Measurements from ENCODE around the gene CIB4.

The CIB4 gene

DNA sequence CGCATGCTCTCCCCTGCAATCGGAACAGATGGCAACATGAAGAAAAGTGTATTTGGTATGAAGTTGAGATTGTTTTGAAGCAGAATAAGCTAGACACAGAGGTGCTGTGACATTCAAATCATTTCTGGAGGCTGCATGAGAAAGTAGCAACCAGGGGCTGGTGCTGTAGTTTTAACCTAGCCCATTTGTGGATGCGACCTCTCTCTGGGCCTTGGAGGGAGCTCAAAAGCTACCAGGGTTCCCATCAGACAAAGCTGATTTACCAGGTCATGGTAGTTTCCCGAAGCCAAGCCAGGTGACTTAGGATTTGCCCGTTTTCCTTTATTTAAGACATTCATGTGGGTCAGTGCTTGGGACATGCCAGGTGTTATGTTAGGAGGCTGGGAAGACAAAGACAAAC is 77.5 kb downstream of the CIB4 start:
- TF ChIP-seq, protein P1, sequence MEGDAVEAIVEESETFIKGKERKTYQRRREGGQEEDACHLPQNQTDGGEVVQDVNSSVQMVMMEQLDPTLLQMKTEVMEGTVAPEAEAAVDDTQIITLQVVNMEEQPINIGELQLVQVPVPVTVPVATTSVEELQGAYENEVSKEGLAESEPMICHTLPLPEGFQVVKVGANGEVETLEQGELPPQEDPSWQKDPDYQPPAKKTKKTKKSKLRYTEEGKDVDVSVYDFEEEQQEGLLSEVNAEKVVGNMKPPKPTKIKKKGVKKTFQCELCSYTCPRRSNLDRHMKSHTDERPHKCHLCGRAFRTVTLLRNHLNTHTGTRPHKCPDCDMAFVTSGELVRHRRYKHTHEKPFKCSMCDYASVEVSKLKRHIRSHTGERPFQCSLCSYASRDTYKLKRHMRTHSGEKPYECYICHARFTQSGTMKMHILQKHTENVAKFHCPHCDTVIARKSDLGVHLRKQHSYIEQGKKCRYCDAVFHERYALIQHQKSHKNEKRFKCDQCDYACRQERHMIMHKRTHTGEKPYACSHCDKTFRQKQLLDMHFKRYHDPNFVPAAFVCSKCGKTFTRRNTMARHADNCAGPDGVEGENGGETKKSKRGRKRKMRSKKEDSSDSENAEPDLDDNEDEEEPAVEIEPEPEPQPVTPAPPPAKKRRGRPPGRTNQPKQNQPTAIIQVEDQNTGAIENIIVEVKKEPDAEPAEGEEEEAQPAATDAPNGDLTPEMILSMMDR (IDR thresholded peaks at IDR 0.05): no peak

DNA sequence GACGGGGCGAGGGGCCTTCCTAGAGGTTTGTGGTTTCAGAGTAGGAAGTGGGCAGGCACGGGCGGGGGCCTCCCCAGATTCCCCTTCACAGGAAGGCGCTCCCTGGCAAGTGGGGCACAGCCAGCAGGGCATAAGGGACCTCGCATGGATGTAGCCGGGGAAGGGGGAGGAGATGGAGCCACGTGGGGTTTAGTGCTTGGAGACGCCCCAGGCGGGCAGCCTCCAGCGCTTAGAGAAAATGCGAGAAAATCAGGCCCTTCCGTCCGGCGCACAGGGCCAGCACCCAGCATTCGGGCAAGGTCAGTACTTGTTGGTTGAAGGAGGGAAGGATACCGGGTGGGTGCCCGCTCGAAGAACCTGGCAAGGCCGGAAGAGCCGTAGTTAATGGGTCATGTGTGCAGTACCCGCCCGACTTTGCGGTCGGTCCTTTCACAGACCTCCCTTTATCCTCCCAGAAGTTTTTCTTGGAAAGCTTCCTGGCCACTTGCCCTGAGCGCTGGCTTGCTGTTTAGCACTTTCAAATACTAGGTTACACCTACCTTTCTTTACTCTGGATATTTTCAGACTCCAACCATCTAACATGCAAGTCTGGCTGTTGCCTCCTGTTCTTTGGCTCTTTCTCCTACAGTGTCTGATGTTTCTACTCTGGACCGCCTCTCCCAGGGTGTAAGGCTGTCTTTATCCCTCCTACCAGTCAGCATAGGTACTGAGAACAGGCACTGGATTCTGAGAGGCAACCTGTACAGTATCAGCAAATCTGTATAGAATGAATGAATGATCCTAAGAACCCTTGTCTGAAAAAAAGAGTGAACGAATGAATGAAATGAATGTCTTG is 78.1 kb downstream of the CIB4 start:
- TF ChIP-seq, protein P1 (IDR thresholded peaks at IDR 0.05): no peak

DNA sequence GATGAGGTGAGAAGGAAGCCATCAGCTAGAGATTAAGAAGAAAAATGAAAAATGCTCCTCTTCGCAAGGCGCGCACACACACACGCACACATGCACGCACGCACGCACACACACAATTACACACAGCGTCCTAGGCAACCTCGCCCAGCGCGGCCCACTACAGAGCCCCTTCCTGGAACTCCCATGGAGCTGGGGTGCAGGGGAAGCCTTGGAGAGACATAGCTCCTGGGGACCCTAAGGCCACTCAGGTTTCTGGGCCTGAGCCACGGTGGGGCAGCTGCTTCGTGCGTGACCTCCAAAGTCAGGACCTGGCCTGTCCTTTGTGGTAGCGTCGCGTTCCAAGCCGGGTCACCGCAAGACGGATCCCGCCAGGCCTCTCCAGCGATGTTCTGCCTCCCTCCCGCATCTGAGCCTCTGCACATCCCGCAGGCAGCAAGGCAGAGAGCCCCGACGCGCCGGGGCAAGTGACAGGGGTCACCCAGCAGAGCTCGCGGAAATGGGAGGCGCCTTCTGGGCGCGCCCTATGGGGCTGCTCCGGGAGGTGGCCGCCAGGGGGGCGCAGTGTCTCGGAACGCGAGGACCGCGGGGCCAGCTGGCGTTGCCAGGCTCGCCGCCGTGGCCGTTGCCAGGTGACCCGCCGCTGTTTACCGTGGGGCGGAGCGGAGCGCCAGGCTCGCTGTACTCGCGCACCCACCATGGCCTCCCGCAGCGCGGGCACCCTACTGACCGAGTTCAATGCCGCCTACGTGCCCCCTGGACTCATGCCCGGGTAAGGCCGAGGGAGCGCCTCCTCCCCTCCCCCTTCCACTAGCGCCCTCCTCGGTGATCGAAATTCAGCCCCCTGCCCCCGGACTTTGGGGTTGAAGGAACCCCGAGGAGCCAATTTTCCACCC is 79.0 kb downstream of the CIB4 start:
- TF ChIP-seq, protein P1 (IDR thresholded peaks at IDR 0.05): peak; percentile 23; the same call in 1 of the 2 replicates

DNA sequence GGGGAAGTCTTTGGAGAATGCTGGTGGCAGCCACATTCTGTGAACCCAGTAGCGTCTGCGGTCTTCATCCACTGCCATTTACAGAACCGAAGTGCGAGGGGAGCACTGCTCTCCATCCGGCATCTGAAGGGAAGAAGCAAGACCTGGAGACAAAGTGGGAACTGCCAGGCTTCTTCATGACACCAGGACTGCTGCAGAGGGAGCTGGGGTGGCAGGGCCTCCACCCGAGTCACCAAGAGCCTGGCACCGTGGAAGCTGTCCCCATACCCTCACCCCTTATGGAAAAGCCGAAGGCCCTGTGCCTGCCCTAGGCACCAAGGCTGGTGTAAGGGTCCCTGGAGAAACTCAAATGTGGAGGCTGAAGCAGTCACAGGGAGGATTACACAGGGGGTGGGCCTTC is 79.8 kb downstream of the CIB4 start:
- TF ChIP-seq, protein P1 (IDR thresholded peaks at IDR 0.05): no peak

DNA sequence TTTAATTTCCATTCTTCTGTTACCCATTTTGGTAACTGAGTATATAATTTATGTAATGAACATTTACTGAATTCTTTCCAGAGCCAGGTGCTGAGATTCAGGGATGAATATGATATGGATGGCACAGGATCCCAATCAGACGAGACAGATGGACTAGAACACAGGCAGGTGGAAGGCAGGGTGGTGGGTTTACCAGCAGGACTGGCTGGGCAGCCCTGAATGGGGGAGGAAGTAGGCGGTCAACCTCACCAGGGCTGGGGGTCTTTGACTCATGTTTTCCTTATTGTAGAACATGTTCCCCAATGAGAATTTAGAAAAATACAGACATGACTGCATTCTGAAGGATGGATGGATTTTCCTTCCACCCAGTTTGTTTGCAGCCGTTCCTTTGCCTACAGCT is 80.3 kb downstream of the CIB4 start:
- TF ChIP-seq, protein P1 (IDR thresholded peaks at IDR 0.05): no peak

DNA sequence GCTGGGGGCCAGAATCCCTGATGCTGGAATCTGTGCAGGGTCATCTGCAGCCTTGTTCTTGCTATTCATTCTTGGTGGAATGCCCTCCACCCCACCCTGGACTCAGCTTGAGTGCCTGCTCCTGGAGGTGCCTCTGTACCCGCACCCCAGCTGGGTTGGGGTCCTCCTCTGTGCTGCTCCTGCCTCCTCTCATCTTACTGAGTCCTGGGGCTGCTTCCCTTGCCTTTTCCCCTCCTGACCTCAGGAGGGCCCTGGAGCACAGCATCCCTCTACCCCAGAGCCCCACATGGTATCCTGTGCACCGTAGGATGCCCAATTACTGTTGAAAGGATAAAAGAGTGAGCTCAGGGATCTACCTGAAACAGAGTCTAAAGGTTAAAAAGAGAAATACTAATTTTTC is 81.6 kb downstream of the CIB4 start:
- TF ChIP-seq, protein P1 (IDR thresholded peaks at IDR 0.05): no peak

DNA sequence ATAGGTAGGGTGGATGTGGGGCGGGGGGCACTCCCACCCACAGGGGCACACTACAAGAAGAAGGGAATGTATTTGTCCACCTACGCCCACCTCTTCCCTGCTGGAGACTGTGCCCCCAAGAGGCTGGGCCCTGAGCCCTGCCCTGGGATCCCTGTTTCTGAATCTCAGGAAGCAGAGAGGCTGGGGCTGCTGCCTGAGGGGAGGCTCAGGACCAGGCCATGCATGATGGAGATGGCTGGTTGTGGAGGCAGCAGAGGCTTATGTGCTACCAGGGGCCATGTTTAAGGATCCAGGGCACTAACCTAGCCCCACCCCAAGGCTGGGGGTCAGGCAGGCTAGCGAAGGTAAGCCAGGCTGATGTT is 82.1 kb downstream of the CIB4 start:
- TF ChIP-seq, protein P1 (IDR thresholded peaks at IDR 0.05): no peak
